PC-9 (cell line): Measurements from ENCODE around the gene RFX2. TPM values are rescaled to one million over a fixed set of nuclear protein-coding genes. Genes with fewer than 3 reads are reported as not detected.

ENCODE experiments used
- BruUV-seq: library from RNA; stranded (reverse); fragments of 400-500 nt; replicated peaks from 2 replicates; lab custom pipeline; 2021; lab: Mats Ljungman, UMichigan
- CTCF ChIA-PET: fragments of 300-600 bp; sonication (Branson Sonifier 250); formaldehyde crosslinking; loops from one replicate; lab custom pipeline; 2022; ENCODE audit warnings: antibody characterized with exemption; lab: Charles Lee
- POLR2A ChIA-PET: fragments of 300-600 bp; sonication (Branson Sonifier 250); formaldehyde crosslinking; loops from one replicate; lab custom pipeline; 2022; ENCODE audit warnings: antibody characterized with exemption; ENCODE audit not compliant: unreplicated experiment; lab: Charles Lee
- DNase-seq, 2 experiments: peaks; one replicate each; pipeline versions ENCODE4 v3.0.0 to v3.0.0-alpha.2; 2015 to 2022; ENCODE audit warnings: mixed read lengths in 1 of 2
- H2AFZ ChIP-seq: fragments of 200-600 bp; sonication (generic); 2 replicates; pipeline ENCODE4 v1.8.1; 2017; ENCODE audit warnings: antibody characterized with exemption
- H3F3A ChIP-seq: fragments of 200-600 bp; sonication (generic); 2 replicates; pipeline ENCODE4 v1.8.1; 2017; ENCODE audit warnings: antibody characterized with exemption, mild to moderate bottlenecking, low read depth; ENCODE audit not compliant: insufficient read depth
- H3K27ac ChIP-seq: fragments of 200-600 bp; sonication (generic); 2 replicates; pipeline ENCODE4 v1.6.1; 2016; ENCODE audit warnings: mixed run types
- H3K27me3 ChIP-seq: fragments of 200-600 bp; sonication (generic); 2 replicates; pipeline ENCODE4 v1.6.1; 2016; ENCODE audit warnings: low read depth, mixed run types; ENCODE audit not compliant: insufficient read depth
- H3K36me3 ChIP-seq: fragments of 200-600 bp; sonication (generic); 2 replicates; pipeline ENCODE4 v1.6.1; 2016; ENCODE audit warnings: low read depth, mixed run types
- H3K4me1 ChIP-seq: fragments of 200-600 bp; sonication (generic); replicated peaks from 2 replicates; pipeline ENCODE4 v1.6.1; 2016; ENCODE audit warnings: mixed run types; ENCODE audit not compliant: insufficient read depth
- H3K4me2 ChIP-seq: fragments of 200-600 bp; sonication (generic); 2 replicates; pipeline ENCODE4 v1.6.1; 2017; ENCODE audit warnings: mixed run types
- H3K4me3 ChIP-seq: fragments of 200-600 bp; sonication (generic); 2 replicates; pipeline ENCODE4 v1.6.1; 2016; ENCODE audit warnings: mixed run types
- H3K79me2 ChIP-seq: fragments of 200-600 bp; sonication (generic); 2 replicates; pipeline ENCODE4 v1.6.1; 2017; ENCODE audit warnings: low read depth, mixed run types
- H3K9me2 ChIP-seq: fragments of 200-600 bp; sonication (generic); 2 replicates; pipeline ENCODE4 v1.8.1; 2017; ENCODE audit warnings: mild to moderate bottlenecking; ENCODE audit not compliant: insufficient read depth
- H3K9me3 ChIP-seq: fragments of 200-600 bp; sonication (generic); 2 replicates; pipeline ENCODE4 v1.8.1; 2016; ENCODE audit warnings: low read depth; ENCODE audit not compliant: insufficient read depth
- H4K20me1 ChIP-seq: fragments of 200-600 bp; sonication (generic); 2 replicates; pipeline ENCODE4 v1.8.1; 2017; ENCODE audit not compliant: insufficient read depth
- EZH2 ChIP-seq: fragments of 200-600 bp; sonication (generic); IDR thresholded peaks from 2 replicates; pipeline ENCODE4 v1.8.0; 2017; ENCODE audit warnings: antibody characterized with exemption, low read depth
- intact Hi-C: fragments of 100-400 bp; cut with micrococcal nuclease; formaldehyde crosslinking; loops from one replicate; pipeline ENCODE4 v1.10.0; 2022; ENCODE audit not compliant: unreplicated experiment
- total RNA-seq: library from RNA; stranded (reverse); gene quantifications from 2 replicates; pipeline ENCODE4 v1.2.3, GENCODE V29; 2021
- TF ChIP-seq, protein P1 (sequence below): fragments of 200-600 bp; sonication (generic); conservative IDR thresholded peaks from 2 replicates; pipeline ENCODE4 v1.6.1; 2017; ENCODE audit warnings: mixed run types, antibody characterized with exemption, mild to moderate bottlenecking, moderate library complexity

Gene RFX2
- total RNA-seq, 1 experiment from 2014 or later = 11.6 TPM

DNA sequence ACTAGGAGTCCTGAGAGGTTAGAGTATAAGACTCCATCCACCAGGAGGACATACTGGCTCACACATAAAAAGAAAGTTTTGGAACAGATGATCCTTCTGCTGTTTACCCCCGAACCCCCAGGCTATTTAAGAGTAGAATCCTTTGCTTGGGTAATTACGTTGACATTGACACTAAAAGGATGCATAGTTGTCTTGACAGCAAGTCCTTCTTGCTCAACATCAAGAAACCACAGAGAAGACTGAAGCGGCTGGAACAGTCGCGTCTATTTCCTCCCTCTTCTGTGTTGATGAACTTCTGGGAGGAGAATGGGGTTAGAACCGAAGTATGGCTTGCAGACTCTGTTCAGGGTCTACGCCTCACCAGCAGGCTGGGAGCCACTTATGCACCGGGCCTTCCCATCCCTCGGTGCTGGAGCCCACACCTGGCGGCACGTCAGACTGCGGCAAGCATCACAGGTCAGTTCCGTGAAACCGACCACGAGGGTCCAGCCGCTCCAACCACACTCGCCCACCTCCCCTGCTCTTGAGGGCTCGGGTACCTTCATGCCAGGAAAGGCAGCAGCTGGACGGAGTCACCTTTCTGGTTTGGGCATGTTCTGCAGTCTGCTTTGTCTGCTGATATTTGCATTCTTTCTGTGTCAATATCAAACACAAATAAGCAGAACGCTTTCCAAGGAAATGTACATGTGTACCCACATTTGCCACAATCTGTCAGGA, 90.0 kb downstream of the RFX2 start:
- Histone ChIP-seq H4K20me1 (no peaks in the 10 kb centered on the region), H3K79me2 (no peaks in the 10 kb centered on the region), H3K4me1 (no peaks in the 10 kb centered on the region), H2AFZ (no peak overlapping the region), H3K9me3 (no peaks in the 10 kb centered on the region), H3K4me2 (no peak overlapping the region), H3K9me2 (no peaks in the 10 kb centered on the region), H3K27me3 (no peaks in the 10 kb centered on the region), H3K36me3 (no peaks in the 10 kb centered on the region), H3K4me3 (no peak overlapping the region), H3F3A (no peaks in the 10 kb centered on the region), H3K27ac (no peak overlapping the region)
- intact Hi-C loops = loop anchor here (10.0 kb wide), 1 partner anchor 216 kb away; the partner anchor contains the start of gene NRTN
- ChIA-PET CTCF (no interaction called here), POLR2A (no interaction called here)
- no peak for TF ChIP-seq EZH2
- TF ChIP-seq, protein P1, sequence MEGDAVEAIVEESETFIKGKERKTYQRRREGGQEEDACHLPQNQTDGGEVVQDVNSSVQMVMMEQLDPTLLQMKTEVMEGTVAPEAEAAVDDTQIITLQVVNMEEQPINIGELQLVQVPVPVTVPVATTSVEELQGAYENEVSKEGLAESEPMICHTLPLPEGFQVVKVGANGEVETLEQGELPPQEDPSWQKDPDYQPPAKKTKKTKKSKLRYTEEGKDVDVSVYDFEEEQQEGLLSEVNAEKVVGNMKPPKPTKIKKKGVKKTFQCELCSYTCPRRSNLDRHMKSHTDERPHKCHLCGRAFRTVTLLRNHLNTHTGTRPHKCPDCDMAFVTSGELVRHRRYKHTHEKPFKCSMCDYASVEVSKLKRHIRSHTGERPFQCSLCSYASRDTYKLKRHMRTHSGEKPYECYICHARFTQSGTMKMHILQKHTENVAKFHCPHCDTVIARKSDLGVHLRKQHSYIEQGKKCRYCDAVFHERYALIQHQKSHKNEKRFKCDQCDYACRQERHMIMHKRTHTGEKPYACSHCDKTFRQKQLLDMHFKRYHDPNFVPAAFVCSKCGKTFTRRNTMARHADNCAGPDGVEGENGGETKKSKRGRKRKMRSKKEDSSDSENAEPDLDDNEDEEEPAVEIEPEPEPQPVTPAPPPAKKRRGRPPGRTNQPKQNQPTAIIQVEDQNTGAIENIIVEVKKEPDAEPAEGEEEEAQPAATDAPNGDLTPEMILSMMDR = no peak
- DNase-seq = no peak
- BruUV-seq = no TSS peak

DNA sequence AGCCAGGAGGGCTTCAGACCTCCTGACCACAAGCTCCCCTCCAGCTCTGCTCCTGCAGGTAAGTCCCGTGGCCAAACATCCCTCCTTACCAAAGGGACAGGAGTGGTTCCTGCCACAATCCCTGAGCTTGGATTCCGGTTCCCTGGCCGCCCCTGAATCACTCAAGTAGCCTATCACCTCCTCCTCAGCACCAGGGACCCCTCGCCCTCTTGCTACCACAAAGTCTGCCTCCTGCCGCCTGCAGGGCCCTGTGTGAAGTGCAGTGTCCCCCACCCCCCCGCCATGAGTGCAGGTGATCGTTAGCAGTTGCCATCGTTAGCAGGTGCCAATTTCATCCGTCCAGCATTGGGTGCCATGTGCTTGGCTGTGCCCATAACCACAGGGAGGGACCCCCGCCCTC, 91.5 kb downstream of the RFX2 start:
- Histone ChIP-seq H3K27ac (no peak overlapping the region), H2AFZ (no peak overlapping the region), H4K20me1 (no peaks in the 10 kb centered on the region), H3K4me3 (no peak overlapping the region), H3K9me3 (no peaks in the 10 kb centered on the region), H3K4me1 (no peaks in the 10 kb centered on the region), H3K27me3 (no peaks in the 10 kb centered on the region), H3K79me2 (no peaks in the 10 kb centered on the region), H3K9me2 (no peaks in the 10 kb centered on the region), H3K36me3 (no peaks in the 10 kb centered on the region), H3K4me2 (no peak overlapping the region), H3F3A (no peaks in the 10 kb centered on the region)
- intact Hi-C loops = no loop called here
- no TSS peak for BruUV-seq
- no peak for TF ChIP-seq EZH2
- TF ChIP-seq, protein P1 = no peak
- no peak for DNase-seq
- ChIA-PET POLR2A (no interaction called here), CTCF (no interaction called here)

DNA sequence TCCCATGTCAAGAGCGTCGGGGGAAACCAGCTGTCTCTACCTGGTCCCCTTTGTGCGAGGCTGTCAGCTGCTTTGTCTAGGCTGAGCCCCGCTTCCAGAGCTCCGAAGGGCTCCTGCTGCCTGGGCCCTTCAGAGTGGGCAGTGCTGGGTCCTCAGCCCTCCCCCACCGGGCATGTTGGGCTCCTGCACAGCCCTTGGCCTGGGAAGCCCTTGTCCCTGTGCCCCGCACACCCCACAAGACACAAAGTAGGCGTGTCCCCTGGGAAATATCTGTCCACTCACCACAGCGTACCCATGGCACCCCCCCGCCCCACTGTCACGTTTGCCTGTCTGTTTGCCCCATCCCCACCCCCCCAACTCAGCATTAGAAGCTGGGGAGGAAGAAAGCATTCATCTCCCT, 92.7 kb downstream of the RFX2 start:
- H3K27ac ChIP-seq = no peak overlapping the region
- TF ChIP-seq, protein P1 = no peak
- TF ChIP-seq EZH2 = no peak
- CTCF ChIA-PET = no interaction called here
- H3F3A ChIP-seq = no peaks in the 10 kb centered on the region
- no peaks in the 10 kb centered on the region for H4K20me1 ChIP-seq
- no peaks in the 10 kb centered on the region for H3K79me2 ChIP-seq
- POLR2A ChIA-PET = no interaction called here
- no peak overlapping the region for H2AFZ ChIP-seq
- intact Hi-C loops = no loop called here
- H3K9me3 ChIP-seq = no peaks in the 10 kb centered on the region
- DNase-seq = no peak
- no peak overlapping the region for H3K4me2 ChIP-seq
- H3K36me3 ChIP-seq = no peaks in the 10 kb centered on the region
- no TSS peak for BruUV-seq
- H3K4me1 ChIP-seq = no peaks in the 10 kb centered on the region
- H3K9me2 ChIP-seq = no peaks in the 10 kb centered on the region
- H3K4me3 ChIP-seq = no peak overlapping the region
- no peaks in the 10 kb centered on the region for H3K27me3 ChIP-seq
